Glomerular visceral epithelial cell (primary cell): ENCODE measurements around the gene ELP4.
A peak's percentile ranks its signal among the peaks of the same experiment; 100 is the strongest.

ENCODE experiments used
- DNase-seq: peaks from one replicate; pipeline ENCODE4 v3.0.0-alpha.2; 2016; ENCODE audit errors: extremely low spot score

Gene ELP4

DNA sequence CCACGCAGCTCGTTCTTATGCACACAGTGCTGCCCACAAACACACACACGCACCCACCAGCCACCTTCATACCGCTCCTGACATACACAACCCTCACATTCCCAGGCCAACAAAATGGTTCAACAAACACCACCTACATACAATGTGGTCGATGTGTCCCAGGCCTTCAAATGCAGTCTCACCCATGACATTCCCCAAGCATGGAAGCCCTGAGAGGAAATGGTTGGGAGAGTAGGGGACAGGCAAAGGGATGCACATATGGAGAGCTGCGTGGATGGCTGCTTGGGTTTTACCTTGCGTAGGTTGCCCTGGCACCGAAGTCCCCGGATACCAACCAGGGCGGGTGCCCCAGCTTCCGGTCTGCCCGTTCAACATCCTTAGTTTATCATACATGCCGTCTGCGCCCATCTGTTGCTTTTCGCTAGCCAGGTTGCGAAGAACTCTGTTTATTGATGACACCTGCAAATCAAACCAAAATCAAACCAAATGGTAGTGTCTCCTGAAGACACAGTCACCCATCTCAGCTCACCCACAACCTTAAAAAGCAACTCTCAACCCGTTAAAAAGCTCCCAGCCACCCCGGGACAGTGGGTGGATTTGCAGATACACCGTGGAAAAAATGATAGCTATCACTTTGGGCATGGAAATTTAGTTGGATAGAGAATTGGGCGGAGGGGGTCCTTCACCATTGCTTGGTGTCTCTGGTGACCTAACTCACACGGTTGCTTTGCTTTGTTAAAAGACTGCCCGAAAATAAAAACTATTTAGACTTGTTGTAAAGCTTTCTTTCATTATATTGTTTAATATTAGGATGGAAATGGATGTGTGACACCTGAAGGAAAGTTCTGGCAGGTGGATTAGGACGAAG lies 291.1 kb downstream of the ELP4 start:
- no peak for DNase-seq

DNA sequence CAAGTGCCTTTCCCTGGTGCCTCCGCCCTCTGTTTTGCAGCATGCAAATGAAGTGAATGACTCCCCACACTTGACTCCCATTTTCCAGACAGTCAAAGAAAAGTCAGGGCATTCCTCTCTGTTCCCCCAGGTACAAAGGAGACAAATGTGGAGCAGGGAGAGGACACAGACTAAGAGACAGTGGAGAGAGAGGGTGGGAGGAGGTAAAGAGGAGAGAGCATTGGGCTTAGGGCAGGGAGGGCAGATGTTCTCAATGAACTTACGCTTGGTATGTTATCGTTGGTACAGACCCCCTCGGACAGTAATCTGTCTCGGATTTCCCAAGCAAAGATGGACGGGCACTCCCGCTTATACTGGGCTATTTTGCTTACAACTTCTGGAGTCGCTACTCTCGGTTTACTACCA lies 291.7 kb downstream of the ELP4 start:
- DNase-seq, result no peak

DNA sequence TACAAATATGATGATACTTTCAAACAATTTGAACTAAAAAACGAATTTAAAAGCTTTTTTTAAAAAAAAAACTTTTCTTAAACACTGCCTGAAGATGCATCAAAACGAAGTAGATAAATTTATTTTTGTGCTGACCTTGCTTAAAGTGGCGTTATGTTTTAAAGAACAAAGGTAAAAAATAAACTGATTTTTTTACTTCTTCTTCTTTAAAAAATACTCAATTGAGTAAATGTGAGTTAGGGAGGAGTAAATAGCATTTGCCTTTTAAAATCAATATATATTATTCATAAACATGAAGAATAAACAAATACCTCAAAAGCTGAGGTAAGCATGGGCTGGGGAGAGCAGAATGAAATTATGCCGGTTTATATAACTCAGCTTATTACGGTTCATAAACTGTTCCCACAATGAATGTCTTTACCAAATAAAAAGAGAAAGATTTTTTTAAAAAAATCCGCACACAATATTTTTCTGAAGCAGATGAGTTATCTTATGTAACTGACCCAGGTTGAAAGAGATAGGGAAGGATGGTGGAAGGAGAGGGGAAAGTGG lies 292.5 kb downstream of the ELP4 start:
- no peak for DNase-seq

DNA sequence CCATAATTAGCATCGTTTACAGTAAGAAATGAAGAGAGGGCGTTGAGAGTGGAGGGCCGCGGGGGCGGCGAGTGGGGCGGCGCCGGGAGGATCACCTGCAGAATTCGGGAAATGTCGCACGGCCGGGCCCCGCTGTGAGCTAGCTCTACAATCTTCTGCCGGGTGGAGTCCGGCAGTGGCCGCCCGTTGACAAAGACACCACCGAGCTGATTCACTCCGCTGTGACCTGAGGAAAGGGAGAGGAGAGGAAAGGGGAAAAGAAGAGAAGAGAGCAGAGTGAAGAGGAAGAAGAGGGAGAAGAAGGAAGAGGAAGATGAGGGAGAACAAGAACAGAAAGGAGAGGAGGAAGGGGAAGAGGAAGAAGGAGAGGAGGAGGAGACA lies 293.0 kb downstream of the ELP4 start:
- DNase-seq, result no peak

DNA sequence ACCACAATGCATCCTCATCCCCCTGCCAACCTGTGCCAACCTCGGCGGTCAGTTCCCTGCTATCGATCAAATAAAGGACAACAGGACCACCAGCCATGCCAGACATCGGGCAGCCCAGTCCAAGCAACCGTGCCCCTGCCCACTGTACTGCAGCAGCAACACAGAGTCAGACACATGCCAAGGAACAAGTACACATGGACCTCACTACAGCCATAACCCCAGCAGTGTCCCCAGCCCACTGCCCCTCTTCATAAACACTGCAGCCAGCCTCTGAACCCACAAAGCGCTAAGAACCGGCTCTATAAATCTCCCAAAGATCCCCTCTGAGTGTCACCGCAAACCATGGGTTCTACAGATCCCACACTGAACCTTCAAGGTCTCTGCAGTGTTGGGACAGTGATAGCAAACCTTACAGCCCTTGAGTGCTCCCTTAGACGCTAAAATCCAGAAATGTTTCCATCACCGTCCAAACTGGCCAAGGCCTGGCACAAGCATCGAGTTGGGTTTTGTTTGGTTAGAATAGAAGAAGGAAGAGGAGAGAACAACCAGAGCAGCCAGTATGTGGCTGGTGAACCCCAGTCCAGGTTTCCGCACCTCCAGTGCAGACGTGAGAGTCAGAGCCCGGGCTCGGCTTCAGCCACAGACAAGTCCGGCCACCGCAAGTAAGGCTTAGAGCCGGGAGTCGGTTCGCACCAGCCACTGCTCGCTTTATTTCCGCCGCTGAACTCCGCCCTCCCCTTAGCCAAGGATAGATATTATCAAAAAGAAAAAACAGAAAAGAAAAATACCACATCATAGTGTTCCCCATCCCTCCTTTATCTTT lies 293.6 kb downstream of the ELP4 start:
- peak; percentile 12 for DNase-seq

DNA sequence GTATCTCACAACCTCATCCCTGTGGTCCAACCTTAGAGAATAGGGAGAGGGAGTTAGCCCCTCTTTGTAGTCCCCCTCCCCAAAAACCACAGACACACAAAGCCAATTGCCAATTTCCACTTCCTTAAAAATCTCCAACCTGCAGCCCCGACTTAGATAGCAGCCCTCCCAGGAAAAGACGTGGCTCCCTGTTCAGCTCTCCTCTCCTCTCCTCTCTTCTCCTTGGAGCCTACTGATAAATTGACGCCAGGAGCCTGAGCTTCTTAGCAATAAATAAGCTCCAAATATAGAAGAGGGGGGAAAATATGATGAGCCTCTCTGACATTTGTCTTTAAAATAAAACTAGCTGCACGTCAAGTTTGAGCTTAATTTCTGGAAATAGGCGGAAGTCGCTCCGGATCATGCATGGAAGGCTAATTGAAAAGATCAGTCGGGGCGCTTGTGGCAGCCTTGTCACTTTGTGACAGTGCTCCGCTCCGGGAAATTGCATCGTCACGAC lies 294.3 kb downstream of the ELP4 start:
- DNase-seq, result no peak

DNA sequence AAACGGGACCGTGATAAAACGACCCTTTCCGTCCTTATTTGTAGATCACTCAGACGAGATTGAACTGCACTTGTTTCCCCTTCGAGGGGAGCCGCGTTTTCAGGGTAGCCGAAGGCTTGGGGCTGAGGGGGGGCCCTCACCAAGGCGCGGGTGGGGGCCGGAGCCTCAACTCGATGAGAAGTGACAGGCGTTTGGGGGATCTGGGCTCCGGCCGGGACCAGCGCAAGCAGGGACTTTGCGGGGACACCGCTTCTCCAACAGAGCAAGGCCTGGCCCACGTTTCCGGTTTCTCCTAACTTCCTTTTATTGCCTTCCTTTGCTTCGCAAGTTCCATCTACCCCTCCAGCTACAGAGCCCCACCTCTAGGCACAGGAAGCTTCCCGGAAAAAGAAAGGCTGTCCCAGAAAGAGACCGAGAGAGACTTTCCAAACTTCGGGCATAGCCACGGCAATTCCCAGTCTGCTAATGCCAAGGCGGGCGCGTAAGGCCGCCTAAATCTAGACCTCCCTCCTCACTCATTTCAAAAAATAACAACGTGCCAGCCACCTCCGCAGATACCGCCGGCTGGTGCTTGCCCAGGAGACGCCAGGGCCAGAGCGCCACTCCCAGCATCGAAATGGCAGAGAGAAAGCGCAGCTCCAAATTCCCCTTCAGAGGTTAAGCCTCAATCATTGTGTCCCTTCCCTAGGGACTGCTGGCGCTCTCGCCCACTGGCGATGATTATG lies 294.9 kb downstream of the ELP4 start:
- DNase-seq, result peak; percentile 35

DNA sequence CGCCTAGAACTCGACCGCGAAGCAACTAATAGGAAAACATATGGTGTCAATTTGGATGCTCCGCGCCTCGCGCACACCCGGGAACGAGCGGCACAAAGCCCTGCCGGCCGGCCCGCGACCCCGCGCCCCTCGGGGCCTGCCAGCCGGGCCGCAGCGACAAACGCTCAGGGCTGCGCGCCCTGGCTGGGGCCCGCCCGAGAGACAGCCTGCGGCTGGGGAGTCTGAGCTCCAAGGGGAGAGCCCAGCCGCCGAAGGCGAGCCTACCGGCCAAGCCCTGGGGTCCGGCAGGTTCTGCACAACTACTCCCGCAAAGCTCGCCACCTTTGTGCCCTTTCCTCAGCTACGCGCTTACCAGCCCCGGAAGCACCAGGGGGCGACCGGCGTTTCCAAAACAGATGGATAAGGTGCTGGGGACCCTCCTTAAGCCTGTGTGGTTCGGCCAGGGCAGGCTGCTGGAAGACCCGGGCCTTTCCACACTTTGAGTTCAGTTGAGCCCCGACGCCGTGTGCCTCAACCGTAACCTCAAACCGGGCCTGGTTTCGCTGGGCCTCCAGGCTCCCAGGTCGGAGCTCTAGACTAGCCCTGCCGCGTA lies 295.6 kb downstream of the ELP4 start:
- no peak for DNase-seq

DNA sequence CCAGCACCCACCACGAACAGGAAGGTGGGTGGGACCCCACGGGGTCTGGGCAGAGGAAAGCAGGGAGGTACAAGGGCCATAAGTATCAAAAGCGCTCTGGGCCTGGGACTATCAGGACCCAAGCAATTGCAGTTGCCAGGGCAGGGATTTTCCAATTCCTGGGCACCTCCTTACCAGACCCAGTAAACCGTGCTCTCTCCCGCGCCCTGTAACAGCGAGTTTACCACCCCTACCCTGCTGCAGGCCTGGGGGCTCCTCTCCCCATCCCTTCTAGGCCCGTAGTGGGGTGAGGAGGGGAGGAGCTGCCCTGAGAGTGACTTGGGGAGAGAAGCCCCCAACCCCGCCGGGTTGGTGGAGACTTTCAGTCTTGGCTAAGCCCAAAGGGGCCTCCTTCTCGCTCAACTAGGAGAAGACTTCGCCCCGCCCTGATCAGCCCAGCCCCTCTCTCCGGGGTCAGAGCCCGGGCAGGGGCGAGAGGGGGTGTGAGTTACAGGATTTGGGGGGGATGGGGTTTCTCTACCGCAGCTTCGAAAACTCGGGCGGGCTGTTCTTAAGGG lies 296.1 kb downstream of the ELP4 start:
- DNase-seq, result peak; percentile 82

DNA sequence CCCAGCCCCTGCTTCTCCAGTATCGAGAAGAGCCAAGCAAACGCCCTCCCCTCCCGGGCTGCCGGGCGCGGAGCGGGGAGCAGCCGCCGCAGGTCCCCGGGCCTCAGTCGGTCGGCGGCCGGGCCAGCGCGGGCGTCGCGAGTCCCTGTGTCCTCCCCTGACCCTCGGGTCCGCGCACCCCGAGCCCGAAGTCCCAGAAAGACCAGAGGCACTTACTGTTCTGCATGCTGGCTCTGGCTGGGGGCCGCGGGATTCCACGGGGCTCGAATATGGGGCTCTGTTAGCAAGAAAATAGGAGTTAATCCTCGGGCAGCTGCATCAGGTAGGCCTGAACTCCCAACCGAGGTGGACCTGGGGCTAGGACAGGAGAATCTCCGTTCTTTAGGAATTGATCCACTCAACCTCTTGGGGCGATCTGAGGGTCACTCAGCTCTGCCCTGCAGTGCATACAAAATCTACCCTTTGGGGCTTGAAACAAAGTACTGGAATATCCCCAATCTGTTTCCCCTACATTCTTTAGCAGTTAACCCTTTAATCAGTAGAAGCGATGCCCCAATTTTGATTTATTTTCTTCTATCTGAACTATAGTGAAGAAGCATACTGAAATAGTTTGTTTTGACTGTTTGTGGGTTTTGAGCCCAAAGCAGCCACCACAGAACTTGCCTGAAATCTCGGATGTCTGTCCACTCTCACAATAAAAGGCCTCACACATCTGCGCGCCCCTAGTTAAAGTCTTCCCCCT lies 296.8 kb downstream of the ELP4 start:
- no peak for DNase-seq

DNA sequence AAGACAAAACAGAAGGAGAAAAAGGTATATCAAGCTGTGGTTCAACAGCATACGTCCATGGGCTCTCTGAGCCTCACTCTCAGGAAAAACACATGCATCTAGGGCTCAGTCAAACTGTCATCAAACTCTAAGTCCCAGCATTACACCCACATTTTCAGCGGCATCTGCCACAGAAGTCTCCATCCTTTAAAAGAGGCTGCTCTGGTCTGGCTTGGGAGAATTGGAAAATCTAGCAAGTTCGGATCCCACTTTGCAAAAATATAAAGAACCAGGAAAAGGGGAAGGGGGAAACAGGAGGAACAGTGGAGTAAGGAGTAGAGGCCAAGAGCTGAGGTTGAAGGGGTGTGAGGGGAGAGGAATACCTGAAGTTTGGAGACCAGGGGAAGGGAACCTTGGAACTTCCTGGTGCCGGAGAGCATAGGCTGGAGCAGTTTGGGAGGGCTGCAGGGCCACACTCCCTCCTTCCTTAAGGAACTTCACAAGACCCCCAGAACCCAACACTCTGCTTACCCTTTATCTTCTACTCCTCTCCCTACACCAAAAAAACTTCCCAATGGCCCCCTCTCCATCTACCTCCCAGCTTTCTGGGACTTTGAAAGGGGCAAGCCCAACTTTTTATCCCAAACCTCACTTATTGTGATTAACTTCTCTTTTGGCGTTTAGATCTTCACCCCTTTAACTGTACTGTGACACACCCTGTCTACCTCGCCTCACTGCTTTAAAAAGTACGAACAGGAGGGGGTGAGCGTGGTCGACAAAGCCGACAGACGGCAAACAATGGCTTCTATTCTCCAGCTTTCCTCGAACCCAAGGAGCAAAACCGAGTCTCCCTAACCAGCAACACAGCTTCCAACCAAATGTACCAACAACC lies 297.6 kb downstream of the ELP4 start:
- DNase-seq, result peak; percentile 18

DNA sequence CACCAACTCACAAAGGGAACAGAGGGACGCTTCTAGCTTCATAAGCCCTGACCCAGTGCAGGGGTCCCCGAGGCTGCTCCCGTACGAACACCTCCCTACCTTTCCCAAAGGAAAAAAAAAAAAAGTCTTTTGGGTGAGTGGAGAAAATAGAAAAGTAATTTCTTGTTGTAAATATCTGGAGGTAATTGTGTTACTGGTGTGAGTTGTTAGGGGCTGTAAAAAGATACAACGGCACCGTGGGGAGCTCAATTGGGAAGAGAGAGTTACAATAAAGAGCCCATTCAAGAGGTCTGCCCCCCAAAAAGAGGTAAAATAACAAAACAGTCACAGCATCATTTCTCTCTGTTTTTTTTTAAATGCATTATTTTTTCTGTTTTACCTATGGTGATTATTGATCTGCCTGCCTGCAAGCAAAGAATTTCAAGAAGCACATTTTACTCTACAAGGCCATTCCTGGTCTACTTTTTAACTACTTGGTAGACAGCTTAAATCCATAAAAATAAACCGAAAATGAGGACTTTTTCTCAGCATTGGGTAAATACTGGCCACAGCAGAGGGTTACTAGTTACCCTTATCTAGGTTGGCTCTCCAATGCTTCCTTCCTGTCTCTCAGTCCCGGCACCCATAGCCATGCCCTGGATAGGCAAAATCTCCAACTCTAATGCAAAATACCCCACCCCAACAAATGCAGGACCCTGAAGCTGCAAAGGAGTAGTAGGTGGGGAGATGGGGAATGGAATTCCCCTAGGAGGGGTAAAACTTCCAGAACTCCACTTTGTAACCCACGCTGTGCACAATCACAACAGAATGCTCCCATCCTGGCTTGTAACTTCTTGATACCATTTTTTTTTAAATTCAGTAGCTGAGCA lies 298.5 kb downstream of the ELP4 start:
- DNase-seq, result peak; percentile 7

DNA sequence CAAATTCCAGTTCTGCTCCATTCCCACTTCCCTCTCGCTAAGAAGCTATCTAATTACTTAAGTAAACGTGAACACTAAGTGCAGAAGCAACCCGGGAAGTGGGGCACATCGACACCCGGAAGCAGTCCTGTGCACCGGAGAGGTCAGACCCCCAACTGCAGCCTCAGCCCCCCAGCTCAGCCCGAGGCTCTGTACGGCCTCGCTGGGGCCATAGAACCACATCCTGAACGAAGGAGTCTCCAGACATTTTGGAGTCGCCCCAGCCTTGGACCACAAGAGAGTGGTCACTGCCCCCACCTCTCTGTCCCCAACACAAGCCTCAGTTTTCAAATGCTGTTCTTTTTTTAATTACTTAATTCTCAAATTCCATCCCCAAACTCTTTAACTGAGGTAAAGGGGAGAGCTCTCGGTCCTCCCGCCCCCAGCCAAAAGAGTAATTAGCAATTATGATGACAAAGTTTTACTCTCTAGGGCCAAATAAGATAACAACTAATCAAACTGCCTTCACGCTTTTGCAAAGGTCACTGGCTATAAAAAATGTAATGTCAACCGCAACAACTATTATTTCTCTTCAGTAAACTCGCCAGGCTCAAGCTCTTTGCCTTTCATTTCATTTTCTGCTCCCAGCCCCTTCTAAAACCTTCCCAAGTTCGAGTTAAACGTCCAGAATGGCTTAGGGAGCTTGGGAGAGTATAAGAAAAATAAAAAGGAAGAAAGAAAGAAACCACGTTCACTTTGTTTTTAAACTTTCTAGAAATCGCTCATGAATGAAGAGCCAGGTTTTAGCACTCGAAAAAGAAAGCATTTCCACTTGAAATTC lies 299.4 kb downstream of the ELP4 start:
- DNase-seq, result peak; percentile 16

DNA sequence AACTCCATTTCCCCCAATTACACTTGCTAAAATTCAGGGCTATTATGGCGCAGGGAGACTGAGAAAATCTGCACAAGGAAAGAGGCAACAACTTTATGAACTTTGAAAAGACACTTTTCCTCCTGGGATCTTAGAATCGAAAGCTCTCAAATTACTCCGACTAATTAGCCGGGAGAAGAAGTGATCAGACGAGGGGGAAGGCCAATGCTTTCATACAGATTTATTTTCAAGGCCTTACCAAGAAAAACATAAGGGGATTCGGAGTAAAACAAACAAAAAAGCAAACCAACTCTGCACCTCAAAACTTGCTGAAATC lies 299.9 kb downstream of the ELP4 start:
- no peak for DNase-seq

DNA sequence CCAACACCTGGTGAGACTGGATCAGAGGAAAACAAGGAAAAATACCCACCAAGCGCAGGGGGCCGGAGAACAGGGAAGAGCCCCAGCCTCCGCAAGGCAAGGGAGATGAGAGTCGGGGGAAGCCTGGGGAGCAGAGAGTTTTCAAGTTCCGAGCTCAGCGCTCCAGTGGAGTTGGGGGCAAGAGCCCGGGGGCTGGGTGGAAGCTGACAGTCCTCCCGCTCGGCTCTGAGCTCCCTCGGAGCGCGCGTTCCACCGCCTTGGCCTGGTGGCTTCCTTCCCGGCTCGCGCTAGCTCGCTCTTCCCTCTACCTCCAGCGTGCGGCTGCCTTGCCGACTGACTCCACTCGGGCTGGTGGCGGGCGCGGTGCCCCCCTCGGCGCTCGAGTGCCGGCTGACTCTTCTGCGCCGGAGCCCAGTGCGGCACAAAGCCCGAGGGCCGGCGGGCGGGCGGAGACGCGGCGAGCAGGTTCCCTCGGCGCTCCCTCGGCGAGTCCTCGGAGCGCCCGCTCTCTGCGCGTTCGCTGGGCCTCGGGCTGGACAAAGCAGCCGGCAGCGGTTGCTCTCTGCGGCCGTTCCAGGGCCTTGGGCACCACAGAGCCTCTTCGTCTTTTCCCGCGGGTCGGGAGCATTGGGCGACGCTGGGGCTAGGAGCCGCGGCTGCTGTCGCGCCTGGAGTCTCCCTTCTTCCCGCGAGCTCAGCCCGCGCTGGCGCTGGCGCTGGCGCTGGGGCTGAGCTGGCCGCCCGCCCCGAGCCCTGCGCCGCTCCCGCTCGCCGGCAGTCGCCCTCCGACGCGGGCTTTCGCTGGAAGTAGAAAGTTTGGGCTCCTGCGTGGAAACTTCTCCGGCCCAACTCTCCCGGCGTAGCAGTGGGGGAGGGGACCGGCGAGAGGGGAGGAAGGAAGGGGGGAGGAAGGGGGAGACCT lies 300.6 kb downstream of the ELP4 start:
- peak; percentile 41 for DNase-seq

DNA sequence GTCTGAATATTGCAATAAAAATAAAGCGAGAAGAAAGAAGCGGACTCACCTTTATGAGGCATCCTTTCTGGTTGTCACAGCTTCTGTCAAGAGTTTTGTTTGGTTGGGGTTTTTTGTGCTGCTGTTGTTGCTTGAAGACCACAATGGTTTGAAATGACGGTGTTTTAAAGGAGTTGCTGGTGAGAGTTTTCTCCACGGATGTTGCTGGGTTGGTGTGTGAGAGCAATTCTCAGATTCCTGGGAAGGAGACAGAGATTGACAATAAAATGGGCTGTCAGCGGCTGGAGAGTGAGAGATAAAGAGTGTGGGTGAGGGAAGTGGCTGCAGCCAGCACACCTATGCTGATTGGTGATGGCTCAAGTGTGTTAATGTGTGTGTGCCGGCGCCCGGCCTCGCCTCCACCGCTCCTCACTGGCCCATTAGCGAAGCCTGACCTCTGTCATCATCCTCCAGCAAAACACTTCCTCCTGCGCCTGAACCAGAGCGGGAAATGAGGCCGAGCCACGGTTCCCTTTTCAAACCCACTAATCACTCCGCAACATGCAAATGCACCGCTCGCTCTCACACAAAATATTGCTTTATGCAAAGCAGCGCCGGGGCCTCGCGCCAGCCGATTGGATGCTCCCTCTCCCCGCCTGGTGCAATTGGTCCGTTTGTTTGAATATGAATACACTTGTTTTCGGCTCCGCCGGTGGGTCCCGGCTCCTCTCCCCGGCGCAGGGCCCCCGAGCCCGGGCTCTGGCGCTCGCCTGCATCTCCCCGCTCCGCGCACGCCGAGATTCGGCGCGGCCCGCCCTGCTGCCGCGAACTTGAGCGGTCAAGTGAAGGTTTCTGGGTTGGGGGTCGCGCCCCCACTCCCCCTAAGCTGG lies 301.4 kb downstream of the ELP4 start, which contains the start of gene PAX6:
PAX6 (minus strand) TSS at position 544 of the 869 bp plus-strand sequence. CDS start 4,911 bp downstream, outside the sequence.
- peak; percentile 99 for DNase-seq
